GM18867 (cell line): ENCODE measurements around the gene GNB3.

Source experiments
- ATAC-seq: cut with Tn5 transposase; IDR thresholded peaks from one replicate; pipeline ENCODE4 v1.9.1; 2021; ENCODE audit warnings: mild to moderate bottlenecking, moderate library complexity; ENCODE audit not compliant: unreplicated experiment

The GNB3 gene

DNA sequence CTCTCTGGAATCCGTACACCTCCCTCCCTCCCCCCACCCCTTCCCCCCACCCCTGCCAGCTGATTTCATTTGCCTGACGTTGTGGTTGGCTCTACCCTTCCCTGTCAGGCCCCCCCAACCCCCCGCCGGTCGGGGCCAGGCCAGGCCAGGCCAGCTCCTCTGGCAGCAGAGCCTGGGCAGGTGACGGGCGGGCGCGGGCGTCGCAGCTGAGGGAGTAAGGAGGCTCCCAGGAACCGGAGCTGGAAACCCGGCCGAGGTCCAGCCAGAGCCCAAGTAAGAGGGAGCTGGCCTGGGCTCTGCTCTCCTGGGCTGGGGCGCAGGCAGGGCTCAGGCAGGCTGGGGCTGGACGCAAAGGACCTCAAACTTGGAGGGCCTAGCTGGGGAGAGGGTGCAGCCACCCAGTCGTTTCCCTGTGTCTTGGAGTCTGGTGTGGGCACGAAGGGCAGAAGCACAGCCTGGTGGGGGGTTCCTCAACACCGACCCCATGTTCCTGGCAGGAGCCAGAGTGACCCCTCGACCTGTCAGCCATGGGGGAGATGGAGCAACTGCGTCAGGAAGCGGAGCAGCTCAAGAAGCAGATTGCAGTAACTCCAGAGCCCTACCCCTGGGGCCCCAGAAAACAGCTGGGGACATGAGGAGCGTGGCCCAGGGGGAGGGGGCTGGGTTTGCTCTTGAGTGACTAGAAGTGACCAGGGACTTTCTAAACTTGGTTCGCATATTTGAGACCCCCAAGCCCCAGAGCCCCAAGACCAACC is at the start of gene GNB3:
Gene GNB3, plus strand, starts transcription at position 165 of the 755 bp plus-strand sequence. Its CDS starts 363 bp downstream, at position 528.
- no peak for ATAC-seq

DNA sequence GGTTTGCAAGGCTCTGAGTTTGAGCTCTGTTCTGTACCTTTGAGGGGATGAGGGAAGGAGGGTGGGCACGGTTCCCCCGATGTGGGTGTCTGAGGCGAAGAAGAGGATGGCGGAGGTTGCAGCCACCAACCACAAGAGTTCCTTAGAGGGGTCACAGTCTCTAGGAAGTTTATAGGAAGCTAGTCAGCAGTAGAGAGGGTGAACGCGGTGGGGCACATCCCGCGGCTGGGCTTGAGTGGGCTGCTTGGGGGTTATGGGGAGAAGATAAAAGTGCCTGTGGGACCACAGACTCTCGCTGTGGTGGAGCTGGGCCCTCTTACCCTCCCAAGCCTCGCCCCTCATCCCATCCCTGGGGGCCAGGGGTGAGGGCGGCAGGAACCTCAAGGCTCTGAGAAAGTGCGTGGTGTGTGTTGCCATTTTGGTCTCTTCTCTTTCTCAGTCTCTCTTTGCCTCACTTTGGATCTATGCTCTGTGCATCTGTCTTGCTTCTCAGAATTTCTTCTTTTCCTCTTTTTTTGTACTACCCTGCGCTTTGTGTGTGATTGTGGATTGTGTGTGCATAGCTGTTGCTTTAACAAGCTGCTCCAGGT is 48.7 kb upstream of the GNB3 start:
- no peak for ATAC-seq

DNA sequence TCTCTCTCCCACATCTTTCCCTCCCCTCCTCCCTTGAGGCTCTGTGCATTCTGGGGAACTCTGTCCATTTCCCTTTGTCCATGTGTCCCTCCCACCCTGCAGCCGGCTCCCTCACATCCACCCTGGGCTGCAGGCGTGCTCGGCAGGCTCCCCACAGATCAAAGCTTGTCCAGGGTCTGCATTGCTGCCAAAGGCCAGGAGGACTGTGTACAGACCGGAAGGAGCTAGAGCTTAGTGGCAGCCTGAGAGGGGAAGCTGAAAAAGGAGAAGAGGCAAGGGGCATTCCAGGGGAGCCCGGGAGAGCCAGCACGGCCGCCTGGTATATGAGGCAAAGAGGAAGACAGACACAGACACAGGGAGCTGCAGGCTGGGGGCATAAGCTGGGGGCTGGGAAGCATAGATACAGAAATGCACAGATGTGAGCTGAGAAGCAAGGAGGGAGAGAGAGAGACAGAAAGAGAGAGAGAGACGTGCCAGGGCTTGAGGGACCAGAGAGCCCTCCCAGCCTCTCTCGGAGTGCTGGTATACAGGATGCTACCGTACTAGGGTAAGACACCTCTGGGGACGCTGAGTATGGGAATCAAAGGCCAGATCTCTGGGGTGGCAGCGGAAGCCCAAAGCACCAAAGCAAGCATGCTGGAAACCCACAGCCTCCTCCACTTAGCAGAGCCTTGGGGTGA is 48.1 kb upstream of the GNB3 start:
- ATAC-seq: no peak

DNA sequence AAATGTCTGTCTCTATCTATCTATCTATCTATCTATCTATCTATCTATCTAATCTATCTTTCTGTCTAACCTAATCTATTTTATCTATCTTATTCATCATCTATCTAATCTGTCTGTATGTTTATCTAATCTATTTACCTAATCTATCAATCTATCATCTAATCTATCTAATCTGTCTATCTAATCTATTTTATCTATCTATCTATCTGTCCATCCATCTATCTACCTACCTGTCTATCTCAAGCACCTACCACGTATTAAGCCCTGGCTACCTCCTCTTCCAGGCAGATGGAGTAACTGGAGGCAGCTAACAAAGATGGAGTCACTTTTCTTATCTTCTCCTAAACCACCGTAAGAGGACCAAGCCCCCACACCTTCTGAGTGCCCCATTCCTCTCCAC is 45.6 kb upstream of the GNB3 start:
- ATAC-seq: no peak

DNA sequence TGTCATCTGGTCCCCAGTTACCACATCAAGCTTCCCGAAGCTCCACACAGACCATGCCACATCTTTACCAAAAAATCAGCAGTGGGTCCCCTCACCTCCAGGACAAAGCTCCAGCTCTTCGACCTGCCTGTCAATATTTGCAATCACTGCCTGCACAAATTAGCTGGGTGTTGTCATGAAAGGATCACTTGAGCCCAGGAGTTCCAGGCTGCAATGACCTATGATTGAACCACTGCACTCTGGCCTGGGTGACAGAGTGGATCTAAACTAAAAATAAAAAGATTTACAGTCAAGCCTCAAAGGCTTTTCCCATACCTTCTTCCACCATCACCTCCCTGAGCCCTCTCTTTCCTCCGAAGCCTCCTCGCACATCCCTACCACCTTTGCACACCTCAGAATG is 44.1 kb upstream of the GNB3 start:
- ATAC-seq: no peak

DNA sequence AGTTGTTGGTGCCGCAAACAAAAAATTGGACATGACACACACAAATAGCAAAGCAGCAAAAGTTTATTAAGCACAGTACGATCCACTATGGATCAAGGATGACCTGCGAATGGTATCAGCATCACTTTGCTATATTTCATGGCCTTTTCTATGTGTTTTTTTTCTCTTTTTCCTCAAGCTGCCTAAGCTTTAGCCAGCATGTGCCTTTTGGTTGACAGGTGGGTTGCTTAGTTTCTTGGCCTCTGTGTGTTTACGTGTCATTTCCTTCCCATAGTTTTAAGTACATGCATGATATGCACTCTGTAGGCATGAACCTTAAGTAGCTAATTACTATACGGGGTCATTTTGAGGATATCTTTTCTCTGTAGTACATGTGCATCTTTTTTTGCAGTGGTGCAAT is 41.6 kb upstream of the GNB3 start:
- ATAC-seq: no peak

DNA sequence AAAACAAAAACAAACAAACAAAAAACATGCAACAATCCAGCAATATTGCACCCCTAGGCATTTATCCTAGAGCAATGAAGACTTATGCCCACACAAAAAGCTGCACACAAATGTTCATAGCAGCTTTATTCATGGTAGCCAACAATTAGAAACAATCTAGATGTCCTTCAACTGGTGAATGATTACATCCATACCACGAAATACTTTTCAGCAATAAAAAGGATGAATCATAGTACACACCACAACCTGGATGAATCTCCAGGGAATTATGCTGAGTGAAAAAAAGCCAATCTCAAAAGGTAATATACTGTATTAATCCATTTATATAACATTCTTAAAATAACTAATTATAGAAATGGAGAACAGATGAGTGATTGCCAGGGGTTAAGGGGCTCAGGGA is 33.6 kb upstream of the GNB3 start:
- ATAC-seq: no peak

DNA sequence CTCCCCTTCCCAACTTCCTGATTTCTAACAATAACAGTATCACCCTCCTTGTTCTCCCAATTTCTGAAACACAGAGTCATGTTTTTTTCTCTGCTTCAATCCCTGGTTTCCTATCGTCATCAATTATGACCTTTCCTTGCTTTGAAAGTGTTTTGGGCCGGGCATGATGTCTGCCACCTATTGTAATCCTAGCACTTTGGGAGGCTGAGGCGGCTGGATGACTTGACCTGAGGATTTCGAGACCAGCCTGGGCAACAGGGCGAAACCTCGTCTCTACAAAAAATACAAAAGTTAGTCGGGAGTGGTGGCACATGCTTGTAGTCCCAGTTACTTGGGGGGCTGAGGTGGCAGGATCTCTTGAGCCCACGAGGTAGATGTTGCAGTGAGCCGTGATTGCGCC is 31.7 kb upstream of the GNB3 start:
- ATAC-seq: no peak

DNA sequence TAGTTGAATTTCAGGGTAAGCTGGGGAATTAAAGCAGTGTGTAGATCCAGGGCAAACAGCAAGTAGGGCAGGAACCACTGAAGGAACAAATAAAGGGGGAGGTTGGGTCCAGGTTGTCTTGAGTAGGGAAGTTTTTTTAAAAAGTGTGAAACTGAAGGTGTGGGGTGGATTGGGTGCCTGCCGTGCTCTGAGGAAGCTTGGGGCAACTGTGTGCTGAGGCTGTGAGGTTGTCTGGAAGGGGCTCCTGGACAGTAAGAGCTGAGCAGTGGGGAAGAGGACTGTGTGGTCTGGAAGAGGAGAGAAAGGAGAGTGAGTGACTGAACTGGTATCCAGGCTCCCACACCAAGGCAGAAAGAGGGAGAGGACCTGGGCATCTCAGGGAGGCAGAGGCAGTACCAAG is 30.0 kb upstream of the GNB3 start:
- no peak for ATAC-seq

DNA sequence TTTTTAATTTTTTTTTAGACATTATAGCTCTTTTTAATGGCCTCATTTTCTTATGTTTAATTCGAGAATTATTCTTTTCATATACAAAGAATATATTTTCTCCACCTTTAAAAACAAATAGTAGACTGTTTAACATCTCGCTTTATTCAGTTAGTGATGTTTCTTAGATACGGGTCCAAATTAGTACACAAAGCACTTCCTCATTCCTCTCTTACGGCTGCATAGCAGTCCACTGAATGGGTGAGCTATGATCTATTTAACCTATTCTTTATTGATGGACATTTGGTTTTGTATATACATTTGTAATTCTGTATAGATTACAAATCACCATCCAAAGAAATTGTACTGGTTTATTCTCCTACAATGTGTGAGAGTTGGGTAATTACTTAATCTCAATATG is 27.4 kb upstream of the GNB3 start:
- ATAC-seq: no peak

DNA sequence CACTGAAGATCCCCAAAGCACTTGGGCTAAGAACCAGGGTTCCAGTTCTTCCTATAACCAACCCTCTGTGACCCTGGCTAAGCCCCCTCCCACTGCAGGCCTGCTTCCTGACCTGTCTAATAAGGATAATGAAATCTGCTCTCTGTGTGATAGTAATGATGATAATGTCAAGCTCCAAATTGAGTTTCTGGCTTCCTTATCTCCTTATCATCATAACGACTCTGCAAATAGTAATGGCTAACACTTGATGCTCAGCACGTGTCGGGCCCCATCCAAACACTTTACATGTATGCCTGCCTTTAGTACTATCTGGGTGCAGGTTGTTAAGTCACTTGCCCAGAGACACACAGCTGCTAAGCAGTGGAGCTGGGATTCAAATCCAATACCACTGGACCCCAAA is 24.1 kb upstream of the GNB3 start:
- ATAC-seq: no peak

DNA sequence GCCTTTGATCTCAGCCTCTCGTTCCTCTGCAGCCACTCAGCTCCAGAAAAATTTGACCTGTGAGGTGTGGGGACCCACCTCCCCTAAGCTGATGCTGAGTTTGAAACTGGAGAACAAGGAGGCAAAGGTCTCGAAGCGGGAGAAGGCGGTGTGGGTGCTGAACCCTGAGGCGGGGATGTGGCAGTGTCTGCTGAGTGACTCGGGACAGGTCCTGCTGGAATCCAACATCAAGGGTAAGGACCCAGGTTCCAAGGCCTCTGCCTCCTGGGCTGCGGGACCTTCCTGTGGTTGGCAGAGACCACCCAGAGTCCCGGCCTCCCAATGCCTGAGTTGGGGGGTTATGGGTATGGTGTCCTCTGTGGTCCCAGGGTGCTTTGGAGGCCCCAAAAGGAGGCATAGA is 23.6 kb upstream of the GNB3 start:
- no peak for ATAC-seq

DNA sequence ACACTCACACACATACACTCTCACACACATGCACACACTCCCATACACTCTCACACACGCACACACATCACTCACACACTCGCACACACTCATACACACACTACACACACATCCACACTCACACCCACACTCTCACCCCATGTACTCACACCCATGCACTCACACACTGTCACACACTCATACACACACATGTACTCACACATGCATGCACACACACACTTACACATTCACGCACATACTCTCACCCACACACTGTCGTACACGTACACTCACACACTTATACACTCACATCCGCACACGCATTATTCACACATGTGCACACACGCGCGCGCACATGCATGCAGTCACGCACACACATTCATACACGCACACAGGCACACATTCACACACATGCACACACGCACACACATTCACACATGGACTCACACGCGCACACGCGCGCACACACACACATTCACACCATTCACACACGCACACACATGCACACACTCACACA is 23.0 kb upstream of the GNB3 start:
- ATAC-seq: no peak

DNA sequence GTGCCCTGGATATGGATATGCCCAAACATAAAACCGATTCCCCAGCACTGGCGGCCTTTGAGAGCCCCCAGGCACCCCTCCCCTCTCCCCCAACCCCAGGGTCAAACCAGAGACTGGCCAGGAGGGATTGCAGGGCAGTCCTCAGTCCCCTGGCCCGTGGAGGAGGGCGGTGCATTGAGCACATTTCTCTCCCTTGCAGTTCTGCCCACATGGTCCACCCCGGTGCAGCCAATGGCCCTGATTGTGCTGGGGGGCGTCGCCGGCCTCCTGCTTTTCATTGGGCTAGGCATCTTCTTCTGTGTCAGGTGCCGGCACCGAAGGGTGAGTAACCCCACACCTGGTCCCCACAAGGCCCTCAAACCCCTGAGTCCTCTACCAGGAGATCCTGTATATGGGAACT is 22.5 kb upstream of the GNB3 start:
- no peak for ATAC-seq

DNA sequence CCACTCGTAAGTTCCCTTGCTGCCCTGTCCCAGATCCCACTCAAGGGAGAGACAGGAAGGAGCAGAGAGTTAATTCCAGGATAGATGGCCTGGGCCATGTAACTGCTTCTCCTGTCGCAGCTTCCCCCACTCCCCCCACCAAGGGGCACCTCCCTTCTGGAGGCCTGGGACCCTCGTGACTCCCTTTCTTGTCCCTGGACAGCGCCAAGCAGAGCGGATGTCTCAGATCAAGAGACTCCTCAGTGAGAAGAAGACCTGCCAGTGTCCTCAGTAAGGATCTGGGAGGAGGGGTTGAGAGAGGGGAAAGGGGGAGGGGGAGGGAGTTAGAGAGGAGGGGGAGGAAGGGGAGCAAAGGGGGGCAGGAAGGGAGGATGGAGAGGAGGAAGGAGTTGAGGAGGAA is 22.1 kb upstream of the GNB3 start:
- ATAC-seq: no peak

DNA sequence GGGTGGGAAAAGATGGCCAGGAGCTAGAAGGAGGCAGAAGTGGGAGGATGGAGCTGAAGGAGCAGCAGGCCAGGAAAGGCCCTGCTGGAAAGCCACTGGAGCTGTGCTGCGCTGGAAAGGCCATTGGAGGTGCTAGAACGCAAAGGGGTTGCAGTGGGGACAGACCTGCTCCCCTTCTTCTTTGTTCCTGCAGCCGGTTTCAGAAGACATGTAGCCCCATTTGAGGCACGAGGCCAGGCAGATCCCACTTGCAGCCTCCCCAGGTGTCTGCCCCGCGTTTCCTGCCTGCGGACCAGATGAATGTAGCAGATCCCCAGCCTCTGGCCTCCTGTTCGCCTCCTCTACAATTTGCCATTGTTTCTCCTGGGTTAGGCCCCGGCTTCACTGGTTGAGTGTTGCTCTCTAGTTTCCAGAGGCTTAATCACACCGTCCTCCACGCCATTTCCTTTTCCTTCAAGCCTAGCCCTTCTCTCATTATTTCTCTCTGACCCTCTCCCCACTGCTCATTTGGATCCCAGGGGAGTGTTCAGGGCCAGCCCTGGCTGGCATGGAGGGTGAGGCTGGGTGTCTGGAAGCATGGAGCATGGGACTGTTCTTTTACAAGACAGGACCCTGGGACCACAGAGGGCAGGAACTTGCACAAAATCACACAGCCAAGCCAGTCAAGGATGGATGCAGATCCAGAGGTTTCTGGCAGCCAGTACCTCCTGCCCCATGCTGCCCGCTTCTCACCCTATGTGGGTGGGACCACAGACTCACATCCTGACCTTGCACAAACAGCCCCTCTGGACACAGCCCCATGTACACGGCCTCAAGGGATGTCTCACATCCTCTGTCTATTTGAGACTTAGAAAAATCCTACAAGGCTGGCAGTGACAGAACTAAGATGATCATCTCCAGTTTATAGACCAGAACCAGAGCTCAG is 21.4 kb upstream of the GNB3 start:
- no peak for ATAC-seq

DNA sequence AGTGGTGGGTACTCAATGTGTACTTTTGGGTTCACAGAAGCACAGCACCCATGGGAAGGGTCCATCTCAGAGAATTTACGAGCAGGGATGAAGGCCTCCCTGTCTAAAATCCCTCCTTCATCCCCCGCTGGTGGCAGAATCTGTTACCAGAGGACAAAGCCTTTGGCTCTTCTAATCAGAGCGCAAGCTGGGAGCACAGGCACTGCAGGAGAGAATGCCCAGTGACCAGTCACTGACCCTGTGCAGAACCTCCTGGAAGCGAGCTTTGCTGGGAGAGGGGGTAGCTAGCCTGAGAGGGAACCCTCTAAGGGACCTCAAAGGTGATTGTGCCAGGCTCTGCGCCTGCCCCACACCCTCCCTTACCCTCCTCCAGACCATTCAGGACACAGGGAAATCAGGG is 20.6 kb upstream of the GNB3 start:
- no peak for ATAC-seq

DNA sequence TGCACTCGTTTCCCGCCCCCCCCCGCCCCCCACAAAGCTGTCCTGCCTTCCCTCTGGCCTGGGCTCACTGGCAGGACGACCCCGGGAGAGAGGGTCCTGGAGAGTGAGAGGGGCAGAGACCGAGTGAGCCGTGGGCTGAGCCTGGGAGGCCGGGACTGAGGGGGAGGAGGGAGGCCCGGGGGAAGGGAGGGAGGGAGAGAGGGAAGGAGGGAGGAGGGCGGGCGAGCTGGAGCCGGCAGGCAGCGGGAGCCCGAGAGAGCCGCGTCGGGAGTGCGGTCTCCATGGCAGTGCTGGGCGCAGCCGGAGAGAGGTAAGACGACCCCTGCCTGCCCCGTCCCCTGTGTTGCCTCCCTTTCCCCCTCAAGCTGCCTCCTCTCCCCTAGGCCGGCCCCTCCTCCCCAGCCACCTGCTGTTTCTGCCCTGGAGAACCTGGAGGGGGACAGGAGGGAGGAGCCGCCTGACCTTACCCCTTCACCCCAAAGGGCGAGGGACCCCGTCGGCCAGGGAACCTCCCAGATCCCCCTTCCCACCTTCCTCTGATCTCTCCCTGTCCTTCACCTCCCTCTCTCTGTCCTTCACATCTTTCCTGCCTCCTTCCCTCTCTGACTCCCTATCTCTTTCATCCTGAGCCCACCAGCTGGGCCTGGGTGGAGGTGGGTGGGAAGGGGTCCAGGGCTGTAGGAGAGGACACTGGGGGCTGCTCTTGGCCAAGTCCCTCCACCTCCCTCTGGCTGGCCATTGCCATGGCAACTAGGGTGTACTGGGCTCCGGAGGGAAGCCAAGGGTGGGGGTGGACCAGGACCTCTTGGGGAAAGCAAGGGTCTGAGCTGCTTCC is 18.9 kb upstream of the GNB3 start, which contains the start of gene GPR162:
Gene GPR162, plus strand, starts transcription at position 231 of the 835 bp plus-strand sequence. CDS start 2,078 bp downstream, outside the sequence.
- ATAC-seq: no peak

DNA sequence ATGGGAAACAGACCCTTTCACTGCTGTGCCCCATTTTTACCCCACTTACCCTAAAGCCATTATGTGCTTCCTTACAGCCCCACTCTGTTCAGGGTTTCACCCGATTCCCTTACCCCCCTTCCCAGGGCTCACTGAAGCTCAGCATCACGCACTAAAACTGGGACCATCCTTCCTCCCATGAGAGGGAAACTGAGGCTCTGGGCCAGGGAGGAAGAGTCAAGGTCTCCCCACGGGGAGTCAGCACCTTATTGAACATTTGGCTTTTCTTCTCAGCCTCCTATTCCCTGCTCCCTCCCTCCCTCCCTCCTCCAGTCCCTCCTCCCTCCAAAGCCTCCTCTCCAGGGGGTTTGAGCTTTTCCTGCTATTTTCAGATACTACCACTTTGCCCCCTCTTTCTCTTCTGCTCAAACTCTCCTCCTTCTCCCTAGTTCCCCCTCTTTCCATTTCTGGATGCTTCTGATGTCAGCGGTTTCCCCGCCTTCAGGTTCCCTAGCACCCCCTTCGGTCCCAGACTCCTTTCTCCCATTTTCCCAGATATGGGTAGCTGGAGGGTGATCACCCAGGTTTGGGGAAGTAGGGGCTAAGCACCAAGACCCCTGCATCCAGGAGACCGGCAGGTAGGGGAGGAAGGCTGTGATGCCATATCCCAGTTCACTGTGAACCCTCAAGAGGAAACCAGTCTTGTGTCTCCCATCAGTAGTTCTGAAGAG is 18.1 kb upstream of the GNB3 start:
- ATAC-seq: no peak
